NCI-H1436 treated with DMSO at 0.1 percent for 48 hours (cell line): ENCODE measurements around the gene DAGLA.
A peak's percentile ranks its signal among the peaks of the same experiment; 100 is the strongest.
"Not testable (repeated sequence)": the region's sequence is repeated elsewhere in the genome, so short reads cannot be mapped to it uniquely, and the experiment has no call there.

Experiments used
- DNase-seq: peaks from one replicate; lab custom pipeline; 2025; lab: John Stamatoyannopoulos, UW

The DAGLA gene

GRCh38 chr11:61667684-61668305 is 12.4 kb upstream of the DAGLA start:
- DNase-seq, result no peak

GRCh38 chr11:61669417-61669816 is 10.8 kb upstream of the DAGLA start:
- DNase-seq, result no peak

- no peak for DNase-seq
Observed at GRCh38 chr11:61670626-61671025, 9.6 kb upstream of the DAGLA start.

- DNase-seq, result no peak
Observed at GRCh38 chr11:61671527-61671926, 8.7 kb upstream of the DAGLA start.

- DNase-seq, result not testable (repeated sequence)
Observed at GRCh38 chr11:61673946-61674467, 6.2 kb upstream of the DAGLA start.

GRCh38 chr11:61675826-61676225 is 4.4 kb upstream of the DAGLA start:
- DNase-seq, result no peak

- no peak for DNase-seq
Observed at GRCh38 chr11:61679296-61679695, 895 bp upstream of the DAGLA start.

GRCh38 chr11:61680622-61681221 is 531 bp downstream of the DAGLA start:
- no peak for DNase-seq

- DNase-seq, result no peak
Observed at GRCh38 chr11:61682093-61682732, 2.0 kb downstream of the DAGLA start.

GRCh38 chr11:61682906-61683675 is 2.9 kb downstream of the DAGLA start:
- no peak for DNase-seq

- DNase-seq, result no peak
Observed at GRCh38 chr11:61683961-61684869, 4.0 kb downstream of the DAGLA start.

GRCh38 chr11:61684870-61685616 is 4.9 kb downstream of the DAGLA start:
- no peak for DNase-seq

GRCh38 chr11:61685617-61685967 is 5.4 kb downstream of the DAGLA start:
- no peak for DNase-seq

- DNase-seq, result no peak
Observed at GRCh38 chr11:61686066-61686465, 5.9 kb downstream of the DAGLA start.

GRCh38 chr11:61686469-61686868 is 6.3 kb downstream of the DAGLA start:
- no peak for DNase-seq

- no peak for DNase-seq
Observed at GRCh38 chr11:61687420-61687819, 7.2 kb downstream of the DAGLA start.

- no peak for DNase-seq
Observed at GRCh38 chr11:61688365-61689163, 8.4 kb downstream of the DAGLA start.

GRCh38 chr11:61689164-61689496 is 8.9 kb downstream of the DAGLA start:
- DNase-seq, result no peak

GRCh38 chr11:61690706-61691379 is 10.7 kb downstream of the DAGLA start:
- DNase-seq, result peak; percentile 92
